ENCODE data around the gene STX18.
"Not testable (repeated sequence)": the region's sequence is repeated elsewhere in the genome, so short reads cannot be mapped to it uniquely, and the experiment has no call there.

STX18 gene

GRCh38 chr4:4535590-4535989, 6.3 kb downstream of the STX18 start:
- TF ChIP-seq POLR2A (IDR thresholded peaks at IDR 0.05; ENCODE audit: low read depth, low read length): no peak
- FAIRE-seq (no peak), DNase-seq (ENCODE audit: insufficient read length, low spot score) (no peak)

GRCh38 chr4:4534515-4535145, 7.2 kb downstream of the STX18 start:
- DNase-seq (ENCODE audit: insufficient read length, low spot score): no peak
- TF ChIP-seq POLR2A (IDR thresholded peaks at IDR 0.05; ENCODE audit: low read depth, low read length): no peak
- no peak for FAIRE-seq

GRCh38 chr4:4533461-4534169, 8.2 kb downstream of the STX18 start:
- no peak for TF ChIP-seq POLR2A (IDR thresholded peaks at IDR 0.05; ENCODE audit: low read depth, low read length)
- no peak for FAIRE-seq
- DNase-seq (ENCODE audit: insufficient read length, low spot score): no peak

- DNase-seq (ENCODE audit: insufficient read length, low spot score) (no peak), FAIRE-seq (no peak)
- TF ChIP-seq POLR2A (IDR thresholded peaks at IDR 0.05; ENCODE audit: low read depth, low read length): no peak
These were observed 9.3 kb downstream of the STX18 start for GRCh38 chr4:4532371-4533154.

- no peak for DNase-seq (ENCODE audit: insufficient read length, low spot score)
- no peak for TF ChIP-seq POLR2A (IDR thresholded peaks at IDR 0.05; ENCODE audit: low read depth, low read length)
- FAIRE-seq: no peak
These were observed 12.5 kb downstream of the STX18 start for GRCh38 chr4:4529392-4529791.

GRCh38 chr4:4526401-4526800, 15.4 kb downstream of the STX18 start:
- FAIRE-seq: no peak
- no peak for DNase-seq (ENCODE audit: insufficient read length, low spot score)
- no peak for TF ChIP-seq POLR2A (IDR thresholded peaks at IDR 0.05; ENCODE audit: low read depth, low read length)

- FAIRE-seq (no peak), DNase-seq (ENCODE audit: insufficient read length, low spot score) (no peak)
- no peak for TF ChIP-seq POLR2A (IDR thresholded peaks at IDR 0.05; ENCODE audit: low read depth, low read length)
These were observed 17.5 kb downstream of the STX18 start for GRCh38 chr4:4524364-4524763.

GRCh38 chr4:4521731-4522130, 20.1 kb downstream of the STX18 start:
- DNase-seq (ENCODE audit: insufficient read length, low spot score) (no peak), FAIRE-seq (no peak)
- no peak for TF ChIP-seq POLR2A (IDR thresholded peaks at IDR 0.05; ENCODE audit: low read depth, low read length)

- DNase-seq (ENCODE audit: insufficient read length, low spot score): no peak
- no peak for FAIRE-seq
- TF ChIP-seq POLR2A (IDR thresholded peaks at IDR 0.05; ENCODE audit: low read depth, low read length): no peak
These were observed 20.7 kb downstream of the STX18 start for GRCh38 chr4:4521136-4521535.

GRCh38 chr4:4519297-4519894, 22.5 kb downstream of the STX18 start:
- TF ChIP-seq POLR2A (IDR thresholded peaks at IDR 0.05; ENCODE audit: low read depth, low read length): no peak
- DNase-seq (ENCODE audit: insufficient read length, low spot score) (no peak), FAIRE-seq (peak; percentile 50)

- TF ChIP-seq POLR2A (IDR thresholded peaks at IDR 0.05; ENCODE audit: low read depth, low read length): no peak
- FAIRE-seq: no peak
- DNase-seq (ENCODE audit: insufficient read length, low spot score): no peak
These were observed 23.1 kb downstream of the STX18 start for GRCh38 chr4:4518747-4519146.

GRCh38 chr4:4514786-4515185, 27.1 kb downstream of the STX18 start:
- no peak for FAIRE-seq
- no peak for DNase-seq (ENCODE audit: insufficient read length, low spot score)
- TF ChIP-seq POLR2A (IDR thresholded peaks at IDR 0.05; ENCODE audit: low read depth, low read length): no peak

GRCh38 chr4:4512282-4512681, 29.6 kb downstream of the STX18 start:
- no peak for TF ChIP-seq POLR2A (IDR thresholded peaks at IDR 0.05; ENCODE audit: low read depth, low read length)
- DNase-seq (ENCODE audit: insufficient read length, low spot score) (no peak), FAIRE-seq (no peak)

GRCh38 chr4:4510641-4511040, 31.2 kb downstream of the STX18 start:
- DNase-seq (ENCODE audit: insufficient read length, low spot score); FAIRE-seq: not testable (repeated sequence)

All from H54 (cell line).